Tibial artery (tissue), 4 donors: ENCODE data around the gene PLXNA2.
A peak's percentile ranks its signal among the peaks of the same experiment; 100 is the strongest.

ENCODE experiments used
- DNase-seq, 2 donors: peaks; one replicate each; pipeline ENCODE4 v3.0.0-alpha.2; 2019
- H3K27ac ChIP-seq, 2 donors: fragments of 200-600 bp; sonication (generic) in 1 of 2; 1 replicate in 1 of 2; 2 replicates in 1 of 2; pipeline ENCODE4 v1.5.1; 2018 to 2019; ENCODE audit warnings: mild to moderate bottlenecking in 1 of 2
- H3K27me3 ChIP-seq, 2 donors: fragments of 200-600 bp; sonication (generic) in 1 of 2; one replicate each; pipeline versions ENCODE4 v1.5.1 to v1.6.0; 2016 to 2019
- H3K36me3 ChIP-seq, 3 donors: fragments of 200-600 bp; sonication (generic) in 2 of 3; one replicate each; pipeline ENCODE4 v1.5.1; 2016 to 2019; ENCODE audit warnings: mild to moderate bottlenecking in 2 of 3
- H3K4me1 ChIP-seq, 4 donors: fragments of 200-600 bp; sonication (generic) in 2 of 4; 1 replicate in 3 of 4; 2 replicates in 1 of 4; pipeline ENCODE4 v1.5.1; 2016 to 2019
- H3K4me3 ChIP-seq, 2 donors: fragments of 200-600 bp; sonication (generic) in 1 of 2; 1 replicate in 1 of 2; 2 replicates in 1 of 2; pipeline ENCODE4 v1.5.1; 2018 to 2019; ENCODE audit warnings: mild to moderate bottlenecking in 2 of 2
- H3K9me3 ChIP-seq, 3 donors: fragments of 200-600 bp; sonication (generic) in 1 of 3; one replicate each; pipeline ENCODE4 v1.5.1; 2016 to 2019
- CTCF ChIP-seq, 2 experiments: fragments of 200-600 bp in 1 of 2; fragments of 450-650 bp in 1 of 2; IDR thresholded peaks; one replicate each; pipeline ENCODE4 v1.5.1; 2017 to 2019; ENCODE audit warnings: antibody characterized with exemption in 2 of 2, mild to moderate bottlenecking in 1 of 2, moderate library complexity in 1 of 2
- intact Hi-C: fragments of 100-400 bp; cut with DNase I; formaldehyde crosslinking; loops from one replicate; pipeline ENCODE4 v1.15.0; 2023; ENCODE audit warnings: low total_unique reads

Gene PLXNA2

GRCh38 chr1:208232662-208233038 is 11.5 kb downstream of the PLXNA2 start:
- no peak for TF ChIP-seq CTCF (IDR thresholded peaks at IDR 0.05)
- peak overlapping the region; percentile 73 to 86 for H3K27ac ChIP-seq
- H3K9me3 ChIP-seq = no peaks in the 10 kb centered on the region
- DNase-seq = no peak
- H3K36me3 ChIP-seq = no peaks in the 10 kb centered on the region
- no peaks in the 10 kb centered on the region for H3K27me3 ChIP-seq
- H3K4me3 ChIP-seq = no peak overlapping the region
- peaks cover 8 to 99% (median 78%) of the 10 kb centered on the region in 4 donors for H3K4me1 ChIP-seq
- intact Hi-C loops = no loop called here

DNA sequence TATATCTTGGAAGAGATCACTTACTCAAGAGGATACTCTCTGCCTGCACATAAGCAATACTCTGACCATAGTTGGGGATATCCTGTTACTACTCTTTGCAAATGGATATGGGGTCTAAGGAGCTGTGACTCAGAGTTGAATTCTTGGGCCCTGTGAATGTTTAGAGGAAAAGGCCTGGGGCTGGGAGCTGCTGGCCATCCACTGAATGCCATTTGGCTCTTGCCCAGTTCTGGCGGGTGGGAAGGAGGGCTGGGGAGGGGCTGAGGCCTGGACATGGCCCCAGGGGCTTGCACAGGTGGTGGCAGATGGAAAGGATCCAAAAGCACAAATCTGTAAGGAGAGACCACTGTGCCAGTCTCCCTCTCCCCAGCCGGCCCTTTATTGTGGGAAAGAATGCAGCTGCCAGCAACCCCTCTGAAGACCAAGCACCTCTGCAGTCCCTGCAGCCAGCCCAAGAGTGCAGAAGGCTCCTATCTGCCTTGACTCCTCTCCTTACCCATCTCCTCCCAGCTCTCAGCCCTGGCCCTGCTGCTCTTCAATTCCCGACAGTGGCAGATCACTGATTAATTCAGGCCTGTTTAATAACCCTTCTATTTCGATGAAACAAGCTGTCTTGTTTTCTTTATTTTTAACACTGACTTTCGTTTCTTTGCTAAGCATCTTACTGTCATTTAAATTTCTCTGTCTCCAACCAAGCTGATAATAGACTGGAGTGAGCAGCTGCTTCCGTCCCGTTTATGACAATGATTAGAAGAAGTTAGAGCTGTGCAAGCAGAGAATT is 12.1 kb downstream of the PLXNA2 start:
- Histone ChIP-seq H3K27ac (peak overlapping the region; percentile 73 to 86), H3K9me3 (no peaks in the 10 kb centered on the region), H3K27me3 (no peaks in the 10 kb centered on the region), H3K4me3 (no peak overlapping the region), H3K4me1 (peaks cover 8 to 99% (median 80%) of the 10 kb centered on the region in 4 donors), H3K36me3 (no peaks in the 10 kb centered on the region)
- intact Hi-C loops = no loop called here
- no peak for TF ChIP-seq CTCF (IDR thresholded peaks at IDR 0.05)
- DNase-seq = no peak

- Histone ChIP-seq H3K36me3 (no peaks in the 10 kb centered on the region), H3K4me3 (no peak overlapping the region), H3K27ac (peak overlapping the region; percentile 73 to 86), H3K27me3 (no peaks in the 10 kb centered on the region), H3K9me3 (no peaks in the 10 kb centered on the region), H3K4me1 (peaks cover 8 to 99% (median 80%) of the 10 kb centered on the region in 4 donors)
- intact Hi-C loops = no loop called here
- DNase-seq = no peak
- no peak for TF ChIP-seq CTCF (IDR thresholded peaks at IDR 0.05)
These were observed 13.3 kb downstream of the PLXNA2 start for GRCh38 chr1:208230668-208231529.

DNA sequence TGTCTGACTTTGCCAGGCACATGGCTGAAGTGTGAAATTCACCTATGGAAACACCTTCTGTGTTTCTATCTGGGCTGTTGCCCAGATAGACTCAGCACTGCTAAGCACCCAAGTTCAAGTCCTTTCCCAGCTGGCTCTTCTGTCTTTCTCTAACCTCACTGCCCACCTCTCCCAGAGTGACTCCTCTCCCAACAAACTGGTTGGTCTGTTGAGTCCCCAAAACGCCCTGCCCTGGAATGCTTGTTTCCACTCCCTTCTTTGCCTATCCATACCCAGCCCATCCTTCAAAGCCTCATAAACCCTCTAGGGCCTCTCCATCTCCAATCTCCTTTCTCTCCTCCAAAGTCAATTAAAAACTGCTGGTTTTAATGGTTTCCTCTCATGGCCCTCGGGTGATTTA is 15.6 kb downstream of the PLXNA2 start:
- no peak for TF ChIP-seq CTCF (IDR thresholded peaks at IDR 0.05)
- H3K4me1 ChIP-seq = peaks cover 0 to 89% (median 65%) of the 10 kb centered on the region in 4 donors
- peak overlapping the region; percentile 84 to 92 for H3K27ac ChIP-seq
- no peaks in the 10 kb centered on the region for H3K36me3 ChIP-seq
- no peak for DNase-seq
- intact Hi-C loops = loop anchor here (10.0 kb wide), 1 partner anchor 424 kb away; no protein-coding TSS in a partner anchor
- H3K9me3 ChIP-seq = no peaks in the 10 kb centered on the region
- no peak overlapping the region for H3K4me3 ChIP-seq
- H3K27me3 ChIP-seq = no peaks in the 10 kb centered on the region

DNA sequence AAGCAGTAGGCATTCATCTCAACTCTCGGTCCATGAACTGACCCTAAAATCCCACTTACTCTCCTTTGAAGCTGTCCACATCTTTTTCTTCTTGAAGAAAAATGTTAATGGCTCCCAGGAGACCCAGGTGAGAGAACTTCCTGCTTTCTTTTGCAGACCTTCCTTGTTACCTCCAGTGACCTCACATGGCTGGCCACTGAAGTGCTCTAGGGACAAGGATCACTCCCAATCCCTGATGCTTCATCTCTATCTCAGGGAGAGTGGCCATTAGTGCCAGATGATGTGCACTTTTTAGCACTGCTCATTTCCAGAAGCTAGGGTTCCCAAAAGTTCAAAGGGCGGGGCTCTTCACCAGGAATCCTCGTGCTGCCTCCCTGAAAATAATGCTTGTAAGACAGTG is 16.2 kb downstream of the PLXNA2 start:
- no peaks in the 10 kb centered on the region for H3K27me3 ChIP-seq
- no peak for TF ChIP-seq CTCF (IDR thresholded peaks at IDR 0.05)
- no peaks in the 10 kb centered on the region for H3K36me3 ChIP-seq
- H3K27ac ChIP-seq = peak overlapping the region; percentile 84 to 92
- no peak for DNase-seq
- no peaks in the 10 kb centered on the region for H3K9me3 ChIP-seq
- peaks cover 0 to 87% (median 60%) of the 10 kb centered on the region in 4 donors for H3K4me1 ChIP-seq
- no peak overlapping the region for H3K4me3 ChIP-seq
- intact Hi-C loops = loop anchor here (10.0 kb wide), 1 partner anchor 423 kb away; no protein-coding TSS in a partner anchor
